GM21360 (cell line): Measurements from ENCODE around the gene NFS1.
"Not testable (repeated sequence)": the region's sequence is repeated elsewhere in the genome, so short reads cannot be mapped to it uniquely, and the experiment has no call there.

Source experiments
- ATAC-seq: cut with Tn5 transposase; IDR thresholded peaks from one replicate; pipeline ENCODE4 v1.9.1; 2021; ENCODE audit warnings: mild to moderate bottlenecking, moderate library complexity; ENCODE audit not compliant: unreplicated experiment

NFS1 gene

DNA sequence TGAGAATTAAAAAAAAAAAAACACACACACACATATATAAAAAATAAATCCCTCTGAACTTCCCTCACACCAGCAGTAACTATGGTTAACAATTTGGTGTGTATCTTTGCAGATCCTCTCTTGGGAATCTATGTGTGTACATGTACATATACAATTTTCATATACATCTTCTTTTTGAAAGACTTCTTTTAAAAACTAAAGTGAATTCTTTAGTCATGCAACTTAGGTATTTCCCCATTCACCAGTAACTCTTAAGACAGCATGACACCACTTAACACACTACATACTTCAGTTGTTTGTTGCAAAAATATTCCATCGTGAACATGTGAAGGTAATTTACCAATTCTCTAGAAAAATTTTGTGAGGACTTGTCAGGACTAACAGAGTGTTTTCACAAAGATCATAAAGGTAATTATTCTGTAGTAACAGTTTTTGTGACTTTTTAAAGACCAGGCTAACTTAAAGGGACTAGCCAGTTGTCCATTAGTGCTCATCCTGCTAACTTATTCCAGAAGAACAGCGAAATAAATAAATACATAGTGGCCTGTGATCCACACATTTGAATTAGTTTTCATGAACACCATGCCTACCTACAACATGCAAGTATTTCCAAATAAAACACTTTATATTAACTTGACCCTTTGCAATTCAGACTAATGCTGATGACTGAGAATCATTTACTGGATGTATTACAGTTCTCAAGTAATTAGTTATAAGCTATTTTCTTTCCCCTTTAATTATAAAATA is 30.9 kb upstream of the NFS1 start:
- ATAC-seq = no peak

DNA sequence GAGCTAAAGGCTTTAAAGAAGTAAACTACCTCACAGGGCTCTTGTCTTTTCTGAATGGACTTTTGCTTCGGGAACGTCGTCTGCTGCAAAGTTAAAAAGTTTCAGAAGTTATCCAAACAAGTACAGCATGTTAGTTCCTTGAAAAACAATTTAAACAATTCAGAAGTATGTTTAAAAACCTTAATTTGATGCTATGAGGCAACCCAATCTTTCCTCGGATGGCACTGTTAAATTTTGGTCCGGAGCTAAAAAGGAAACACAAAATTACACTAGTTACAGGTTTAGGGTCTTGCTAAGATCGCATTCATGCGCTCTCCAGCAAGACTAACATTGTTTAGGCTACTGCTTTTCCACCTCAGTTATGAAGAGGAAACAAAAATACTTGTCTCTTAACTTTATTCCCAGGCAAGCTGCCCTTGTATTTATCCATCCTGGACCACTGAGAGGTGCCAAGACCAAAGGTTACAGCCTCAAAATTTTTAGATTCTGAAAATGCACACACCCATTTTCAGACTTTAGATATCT is 30.2 kb upstream of the NFS1 start:
- ATAC-seq = no peak

DNA sequence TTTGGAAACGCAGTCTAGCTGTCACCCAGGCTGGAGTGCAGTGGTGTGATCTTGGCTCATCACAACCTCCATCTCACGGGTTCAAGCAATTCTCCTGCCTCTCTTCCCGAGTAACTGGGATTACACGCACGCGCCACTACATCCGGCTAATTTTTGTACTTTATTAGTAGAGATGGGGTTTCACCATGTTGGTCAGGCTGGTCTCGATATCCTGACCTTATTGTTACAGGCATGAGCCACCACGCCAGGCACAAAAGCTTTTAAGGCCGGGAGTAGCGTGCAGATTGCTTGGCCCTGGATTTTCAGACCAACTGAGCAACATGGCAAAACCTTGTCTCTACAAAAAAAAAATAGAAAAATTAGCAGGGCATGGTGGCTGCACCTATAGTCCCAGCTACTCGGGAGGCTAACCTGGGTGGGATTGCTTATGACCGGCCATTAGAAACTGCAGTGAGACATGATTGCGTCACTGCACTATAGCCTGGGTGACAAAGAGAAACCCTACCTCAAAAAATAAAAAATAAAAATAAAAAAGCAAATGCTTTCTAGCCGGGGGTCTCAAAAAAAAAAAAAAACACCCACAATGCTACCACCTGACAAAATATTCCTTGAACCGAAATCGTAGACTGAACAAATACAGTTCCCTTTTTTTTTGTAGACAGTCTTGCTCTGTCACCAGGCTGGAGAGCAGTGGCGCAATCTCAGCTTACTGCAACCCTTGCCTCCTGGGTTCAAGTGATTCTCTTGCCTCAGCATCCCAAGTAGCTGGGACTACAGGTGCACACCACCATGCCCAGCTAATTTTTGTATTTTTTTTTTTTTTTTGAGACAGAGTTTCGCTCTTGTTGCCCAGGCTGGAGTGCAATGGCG is 27.9 kb upstream of the NFS1 start:
- ATAC-seq = no peak

DNA sequence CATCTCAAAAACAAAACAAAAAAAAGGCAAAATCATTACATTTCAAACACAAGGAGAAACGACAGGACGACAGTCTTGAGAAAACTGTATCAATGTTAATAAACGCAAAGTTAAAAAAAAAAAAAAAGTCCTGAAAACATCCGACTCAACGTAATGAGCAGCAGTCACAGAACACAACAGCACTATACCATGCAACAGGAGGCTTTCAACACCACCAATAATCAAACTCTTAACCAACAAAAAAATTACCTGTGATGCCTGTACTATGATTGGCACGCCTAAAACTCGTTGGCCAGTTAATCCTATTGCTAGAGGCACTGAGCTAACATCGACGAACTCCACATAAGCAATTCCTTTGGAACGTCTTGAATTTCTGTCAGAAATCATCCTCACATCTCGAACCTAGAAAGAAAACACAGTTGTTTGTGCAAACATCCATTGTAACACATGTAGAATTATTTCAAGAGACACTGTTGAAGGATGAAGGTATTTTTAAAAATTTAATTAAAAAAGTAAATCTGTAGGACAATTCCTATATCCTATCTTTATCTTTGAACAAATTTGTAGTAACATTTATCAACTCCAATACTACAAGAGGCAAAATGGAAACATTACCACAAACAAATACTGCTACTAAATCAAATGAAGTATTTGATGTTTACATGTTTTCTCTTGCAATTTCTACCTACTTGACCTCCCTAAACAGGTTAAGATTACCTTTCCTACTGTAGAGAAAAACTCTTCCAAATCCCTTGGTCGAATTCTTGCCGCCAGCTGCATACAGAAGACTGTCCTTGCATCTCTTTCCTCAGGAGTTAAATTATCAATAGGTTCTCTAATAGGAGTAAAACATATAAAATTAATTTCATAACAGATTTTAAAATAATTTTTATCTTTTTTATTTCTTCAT is 25.4 kb upstream of the NFS1 start:
- no peak for ATAC-seq

DNA sequence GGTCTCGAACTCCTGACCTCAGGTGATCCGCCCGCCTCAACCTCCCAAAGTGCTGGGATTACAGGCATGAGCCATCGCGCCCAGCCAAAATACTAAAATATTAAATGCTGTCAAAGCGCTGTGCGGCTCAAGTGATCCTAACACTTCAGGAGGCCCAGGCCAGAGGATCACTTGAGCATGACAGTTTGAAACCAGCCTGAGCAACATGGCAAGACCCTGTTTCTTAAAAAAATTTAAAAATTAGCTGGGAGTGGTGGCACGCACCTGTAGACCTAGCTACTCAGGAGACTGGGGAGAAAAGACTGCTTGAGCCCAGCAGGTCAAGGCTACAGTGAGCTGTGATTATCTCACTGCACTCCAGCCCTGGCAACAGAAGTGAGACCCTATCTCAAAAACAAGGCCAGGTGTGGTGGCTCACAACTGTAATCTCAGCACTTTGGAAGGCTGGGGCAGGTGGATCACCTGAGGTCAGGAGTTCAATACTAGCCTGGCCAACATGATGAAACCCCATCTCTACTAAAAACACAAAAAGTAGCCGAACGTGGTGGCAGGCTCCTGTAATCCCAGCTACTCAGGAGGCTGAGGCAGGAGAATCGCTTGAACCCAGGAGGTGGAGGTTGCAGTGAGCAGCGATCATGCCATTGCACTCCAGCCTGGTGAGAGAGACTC is 24.6 kb upstream of the NFS1 start:
- ATAC-seq = not testable (repeated sequence)

DNA sequence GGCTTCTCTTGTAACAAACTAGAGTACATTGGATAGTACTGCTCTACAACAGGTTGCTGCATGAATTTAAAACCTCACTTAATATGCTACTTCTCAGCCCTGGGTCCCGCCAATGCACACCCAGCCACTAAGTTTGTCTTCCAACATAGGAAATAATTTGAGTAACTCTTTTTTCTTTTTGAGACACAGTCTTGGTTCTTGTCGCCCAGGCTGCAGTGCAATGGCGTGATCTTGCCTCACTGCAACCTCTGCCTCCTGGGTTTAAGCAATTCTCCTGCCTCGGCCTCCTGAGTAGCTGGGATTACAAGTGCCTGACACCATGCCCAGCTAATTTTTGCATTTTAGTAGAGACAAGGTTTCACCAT is 24.1 kb upstream of the NFS1 start:
- ATAC-seq = not testable (repeated sequence)

DNA sequence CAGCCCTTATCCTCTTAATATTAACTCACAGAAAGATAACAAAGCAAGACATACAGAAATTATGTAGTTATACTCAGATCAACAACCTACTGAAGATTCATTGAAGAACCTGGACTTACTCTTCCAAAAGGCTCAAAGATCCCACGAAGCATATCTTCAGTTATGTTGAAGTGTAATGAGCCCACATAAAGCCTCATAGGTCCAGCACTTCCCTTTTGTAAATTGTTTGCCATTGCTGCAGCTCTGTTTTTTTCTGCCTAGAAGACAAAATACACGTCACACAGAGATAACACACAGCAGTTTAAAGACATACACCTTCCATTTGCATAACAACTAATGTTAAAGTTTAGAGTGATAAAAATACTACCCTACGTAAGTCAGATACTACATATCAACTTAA is 22.5 kb upstream of the NFS1 start:
- ATAC-seq = no peak

DNA sequence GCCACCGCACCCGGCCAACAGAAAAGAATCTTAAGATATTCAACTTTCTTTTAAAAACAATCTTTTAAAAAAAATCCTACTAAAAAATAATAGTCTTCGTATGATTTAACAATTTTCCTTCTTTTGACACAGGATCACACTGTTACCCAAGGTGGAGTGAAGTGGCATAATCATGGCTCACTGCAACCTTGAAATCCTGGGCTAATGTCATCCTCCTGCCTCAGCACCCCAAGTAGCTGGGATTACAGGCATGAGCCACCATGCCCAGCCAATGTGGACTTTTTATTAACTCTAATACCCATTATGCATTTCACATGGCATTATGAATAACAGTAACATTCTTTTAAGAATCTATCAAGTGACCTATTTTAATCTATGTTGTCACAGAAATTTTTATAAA is 22.1 kb upstream of the NFS1 start:
- no peak for ATAC-seq

DNA sequence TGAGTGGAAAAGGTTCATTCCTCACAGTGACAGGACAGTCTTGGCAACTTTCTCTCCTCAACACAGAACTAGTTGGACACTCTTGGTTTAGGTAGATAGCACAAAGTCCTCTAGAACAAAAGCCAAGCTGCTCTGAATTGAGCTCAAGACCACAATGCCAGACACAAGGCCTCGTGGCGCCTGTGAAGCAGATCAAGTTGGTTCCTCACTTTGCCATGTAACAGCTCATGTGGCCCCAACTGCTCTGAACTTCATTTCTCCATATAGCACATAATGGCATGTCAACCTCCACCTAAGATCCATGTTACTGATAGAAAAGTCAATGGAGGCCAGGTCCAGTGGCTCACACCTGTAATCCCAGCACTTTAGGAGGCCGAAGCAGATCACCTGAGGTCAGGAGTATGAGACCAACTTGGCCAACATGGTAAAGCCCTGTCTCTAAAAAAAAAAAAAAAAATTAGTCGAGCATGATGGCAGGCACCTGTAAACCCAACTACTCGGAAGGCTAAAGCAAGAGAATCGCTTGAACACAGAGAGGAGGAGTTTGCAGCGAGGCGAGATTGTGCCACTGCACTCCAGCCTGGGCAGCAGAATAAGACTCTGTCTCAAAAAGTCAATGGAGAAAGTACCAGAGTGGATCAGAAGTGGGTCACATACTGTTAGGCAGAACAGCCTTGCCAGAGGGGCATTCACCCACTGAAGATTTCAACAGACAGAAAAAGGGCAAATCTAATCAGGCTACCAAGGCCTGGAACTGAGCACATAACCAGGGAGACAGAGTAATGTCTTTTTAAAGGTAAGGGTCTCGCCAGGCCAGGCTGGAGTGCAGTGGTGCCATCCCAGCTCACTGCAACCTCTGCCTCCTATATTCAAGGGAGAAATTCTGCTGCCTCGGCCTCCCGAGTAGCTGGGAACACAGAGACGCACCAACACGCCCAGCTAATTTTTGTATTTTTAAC is 21.3 kb upstream of the NFS1 start:
- no peak for ATAC-seq

DNA sequence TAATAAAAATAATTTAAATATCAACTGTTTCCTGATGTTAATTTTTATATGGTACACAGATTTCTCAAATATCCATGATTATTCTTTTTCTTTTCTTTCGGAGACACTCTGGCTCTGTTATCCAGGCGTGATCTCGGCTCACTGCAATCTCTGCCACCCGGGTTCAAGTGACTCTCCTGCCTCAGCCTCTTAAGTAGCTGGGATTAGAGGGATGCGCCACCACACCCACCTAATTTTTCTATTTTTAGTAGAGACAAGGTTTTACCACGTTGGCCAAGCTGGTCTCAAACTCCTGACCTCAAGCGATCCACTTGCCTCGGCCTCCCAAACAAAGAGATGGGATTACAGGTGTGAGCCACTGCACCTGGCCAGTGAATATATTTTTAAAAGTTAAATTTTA is 20.6 kb upstream of the NFS1 start:
- ATAC-seq = no peak

DNA sequence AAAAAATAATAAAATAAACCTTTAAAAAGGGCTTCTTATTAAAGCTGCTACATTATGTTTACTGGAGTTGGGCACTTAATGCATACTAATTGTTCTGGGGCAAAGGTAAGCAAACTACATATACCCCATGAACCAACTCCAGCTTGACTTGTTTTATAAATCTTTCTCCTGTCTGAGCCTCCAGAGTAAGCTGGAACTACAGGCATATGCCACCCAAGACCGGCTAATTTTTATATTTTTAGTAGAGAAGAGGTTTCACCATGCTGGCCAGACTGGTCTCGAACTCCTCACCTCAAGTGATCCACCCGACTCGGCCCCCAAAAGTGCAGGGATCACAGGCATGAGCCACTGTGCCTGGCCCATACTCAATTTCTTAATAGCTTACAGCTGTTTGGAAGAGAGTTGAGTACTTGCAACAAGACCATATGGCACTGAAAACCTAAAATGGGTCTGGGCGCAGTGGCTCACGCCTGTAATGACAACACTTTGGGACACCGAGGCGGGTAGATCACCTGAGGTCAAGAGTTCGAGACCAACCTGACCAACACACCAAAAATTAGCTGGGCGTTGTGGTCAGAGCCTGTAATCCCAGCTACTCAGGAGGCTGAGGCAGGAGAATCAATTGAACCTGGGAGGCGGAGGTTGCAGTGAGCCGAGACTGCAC is 20.0 kb upstream of the NFS1 start:
- ATAC-seq = no peak

DNA sequence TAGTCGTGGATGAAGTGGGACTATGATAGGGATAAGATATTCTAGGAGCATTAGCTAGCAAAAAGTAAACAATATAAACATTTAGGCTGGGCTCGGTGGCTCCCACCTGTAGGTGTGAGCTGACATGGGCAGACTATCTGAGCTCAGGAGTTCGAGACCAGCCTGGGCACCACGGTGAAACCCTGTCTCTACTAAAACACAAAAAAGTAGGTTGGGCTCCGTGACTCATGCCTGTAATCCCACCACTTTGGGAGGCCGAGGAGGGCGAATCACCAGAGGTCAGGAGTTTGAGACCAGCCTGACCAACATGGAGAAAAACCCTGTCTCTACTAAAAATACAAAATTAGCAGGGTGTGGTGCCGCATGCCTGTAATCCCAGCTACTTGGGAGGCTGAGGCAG is 19.2 kb upstream of the NFS1 start:
- ATAC-seq = not testable (repeated sequence)

DNA sequence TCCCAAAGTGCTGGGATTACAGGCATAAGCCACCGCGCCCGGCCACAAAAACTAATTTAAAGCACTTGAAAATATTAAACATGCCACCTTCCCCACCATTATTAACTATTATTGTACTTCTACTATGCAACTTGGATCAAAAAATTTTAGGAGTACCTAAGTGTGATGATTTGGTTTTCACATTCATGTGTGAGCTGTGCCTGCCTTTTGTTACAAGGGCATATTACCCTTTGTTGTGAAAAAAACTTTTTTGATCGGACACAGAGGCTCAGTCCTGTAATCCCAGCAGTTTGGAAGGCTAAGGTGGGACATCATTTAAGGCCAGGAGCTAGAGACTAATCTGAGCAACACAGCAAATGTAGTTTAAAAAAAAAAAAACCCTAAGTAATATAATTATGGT is 17.2 kb upstream of the NFS1 start:
- no peak for ATAC-seq

DNA sequence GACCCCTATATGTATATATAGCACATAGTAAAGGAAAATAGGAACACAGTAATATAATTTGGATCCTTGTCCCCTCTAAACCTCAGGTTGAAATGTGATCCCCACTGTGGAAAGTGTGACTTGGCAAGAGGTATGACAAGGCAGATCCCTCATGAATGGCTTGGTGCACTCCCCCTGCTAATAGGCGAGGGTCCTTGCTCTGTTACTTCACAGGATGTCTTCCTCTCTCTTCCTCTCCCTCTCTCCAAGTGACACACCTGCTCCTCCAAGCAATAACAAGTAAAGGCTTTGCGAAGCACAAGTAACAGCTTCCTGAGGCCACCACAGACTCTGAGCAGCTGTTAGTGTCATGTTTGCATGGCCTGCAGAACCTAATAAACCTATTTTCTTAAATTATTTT is 16.5 kb upstream of the NFS1 start:
- ATAC-seq = no peak

DNA sequence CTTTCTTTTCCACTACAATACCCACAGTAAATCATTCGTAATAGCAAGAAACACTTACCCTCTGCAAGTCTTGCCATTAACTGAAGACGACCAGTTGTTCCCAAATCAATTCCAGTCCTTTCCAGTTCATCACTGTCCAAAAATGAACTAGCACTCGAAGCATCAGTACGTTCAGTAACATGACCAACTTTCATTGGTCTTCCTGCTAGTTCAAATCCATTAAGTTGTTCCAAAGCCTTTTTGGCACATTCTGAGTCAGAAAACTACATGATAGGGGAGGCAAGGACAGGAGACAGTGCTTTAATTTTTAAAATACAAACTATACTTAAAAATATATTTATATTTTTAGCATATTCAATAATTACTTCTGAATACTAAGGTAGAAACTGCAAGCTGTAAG is 15.0 kb upstream of the NFS1 start:
- ATAC-seq = no peak

DNA sequence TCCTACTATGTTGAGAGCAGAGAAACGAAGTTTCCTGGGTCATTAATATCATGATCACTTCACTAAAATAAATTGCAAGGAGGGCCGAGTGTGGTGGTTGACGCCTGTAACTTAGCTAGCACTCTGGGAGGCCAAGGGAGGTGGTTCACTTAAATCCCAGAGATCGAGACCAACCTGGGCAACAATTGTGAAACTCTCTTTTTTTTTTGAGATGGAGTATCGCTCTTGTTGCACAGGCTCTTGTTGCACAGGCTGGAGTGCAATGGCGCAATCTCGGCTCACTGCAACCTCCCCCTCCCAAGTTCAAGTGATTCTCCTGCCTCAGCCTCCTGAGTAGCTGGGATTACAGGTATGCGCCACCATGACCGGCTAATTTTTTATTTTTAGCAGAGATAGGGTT is 14.0 kb upstream of the NFS1 start:
- ATAC-seq = not testable (repeated sequence)

DNA sequence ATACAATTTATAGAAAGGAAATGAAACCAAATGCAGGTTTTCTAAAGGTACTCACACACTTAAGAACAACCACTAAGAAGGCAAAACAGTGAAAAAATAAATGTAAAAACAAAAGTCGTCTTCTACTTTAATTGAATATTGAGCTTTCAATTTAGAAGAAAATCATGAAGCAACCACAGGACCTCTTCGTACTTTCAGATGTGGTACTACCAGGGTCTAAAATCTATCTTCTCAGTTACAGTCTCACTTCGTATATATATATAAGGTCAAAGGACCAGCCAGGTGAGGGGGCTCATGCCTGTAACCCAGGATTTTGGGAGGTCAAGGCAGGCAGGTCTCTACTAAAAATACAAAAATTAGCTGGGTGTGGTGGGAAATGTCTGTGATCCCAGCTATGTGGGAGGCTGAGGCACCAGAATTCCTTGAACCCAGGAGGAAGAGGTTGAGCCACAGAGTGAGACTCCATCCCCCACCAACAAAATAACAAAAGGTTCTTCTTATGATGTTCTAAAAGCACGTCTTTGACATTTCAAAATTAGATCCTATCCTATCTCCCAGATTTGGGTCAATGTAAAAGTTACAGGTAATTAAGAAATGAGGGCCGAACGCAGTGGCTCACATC is 12.5 kb upstream of the NFS1 start:
- no peak for ATAC-seq

DNA sequence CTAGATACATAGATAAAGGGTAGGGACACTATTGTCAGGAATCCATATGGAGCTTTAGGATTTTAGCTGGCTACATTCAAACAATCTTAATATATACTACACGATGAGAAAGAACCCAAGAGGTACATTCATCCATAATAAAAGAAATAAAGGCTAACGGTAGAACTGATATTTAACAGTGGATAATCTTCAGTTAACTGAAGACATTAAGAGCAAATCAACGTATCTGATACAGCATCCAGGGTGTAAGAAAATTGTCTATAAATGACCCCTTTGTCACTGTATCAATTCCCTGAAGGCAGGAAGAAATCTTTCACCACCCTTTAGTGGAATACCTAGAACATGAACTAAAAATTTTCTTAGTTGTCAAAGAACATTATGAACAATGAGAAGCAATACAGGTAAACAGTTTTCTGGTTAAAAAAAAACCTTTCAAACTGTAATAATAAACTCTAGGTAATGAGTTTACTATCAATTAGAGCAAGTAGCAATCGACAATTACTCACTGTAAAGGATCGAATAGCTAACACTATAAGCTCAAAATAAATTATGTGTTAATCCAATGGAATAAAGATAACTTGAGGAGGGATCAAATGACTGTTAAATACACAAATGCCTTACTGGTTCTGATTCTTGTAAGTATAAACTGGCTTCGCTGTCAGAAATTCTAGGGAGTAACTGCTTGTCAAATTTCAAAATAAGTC is 11.9 kb upstream of the NFS1 start:
- no peak for ATAC-seq
